Large intestine (tissue), 3 donors: Measurements from ENCODE around the gene FMN1. TPM values are rescaled to one million over a fixed set of nuclear protein-coding genes. Genes with fewer than 3 reads are reported as not detected.
A peak's percentile ranks its signal among the peaks of the same experiment; 100 is the strongest.

Experiments
- DNase-seq, 2 donors: peaks; one replicate each; pipeline versions ENCODE4 v3.0.0 to v3.0.0-alpha.2; 2013
- H3K27ac ChIP-seq: one replicate; pipeline ENCODE4 v1.5.1; 2013; ENCODE audit warnings: low read length
- H3K27me3 ChIP-seq: 2 replicates; pipeline ENCODE4 v1.6.1; 2013; ENCODE audit warnings: low read length; ENCODE audit not compliant: control insufficient read depth, insufficient read depth
- H3K36me3 ChIP-seq: 2 replicates; pipeline ENCODE4 v1.6.1; 2013; ENCODE audit warnings: low read length; ENCODE audit not compliant: control insufficient read depth, insufficient read depth
- H3K4me1 ChIP-seq: one replicate; pipeline ENCODE4 v1.6.1; 2013; ENCODE audit warnings: low read length; ENCODE audit not compliant: control insufficient read depth, insufficient read depth
- H3K4me3 ChIP-seq: one replicate; pipeline ENCODE4 v1.5.1; 2013; ENCODE audit warnings: low read length
- H3K9me3 ChIP-seq: one replicate; pipeline ENCODE4 v1.6.1; 2013; ENCODE audit warnings: mild to moderate bottlenecking, low read depth, low read length, moderate library complexity; ENCODE audit not compliant: control insufficient read depth
- WGBS: methylation state at CpG from one replicate; pipeline ENCODE4 v1.1.5; 2013; ENCODE audit warnings: low lambda C conversion rate; ENCODE audit not compliant: insufficient coverage; 5-methylcytosine and 5-hydroxymethylcytosine counted together
- polyA plus RNA-seq: library from polyadenylated mRNA; unstranded; fragments of 120-200 nt; gene quantifications from one replicate; pipeline ENCODE4 v1.2.1, GENCODE V29; 2013

The FMN1 gene
- polyA plus RNA-seq, 1 donor, result 0.88 TPM

DNA sequence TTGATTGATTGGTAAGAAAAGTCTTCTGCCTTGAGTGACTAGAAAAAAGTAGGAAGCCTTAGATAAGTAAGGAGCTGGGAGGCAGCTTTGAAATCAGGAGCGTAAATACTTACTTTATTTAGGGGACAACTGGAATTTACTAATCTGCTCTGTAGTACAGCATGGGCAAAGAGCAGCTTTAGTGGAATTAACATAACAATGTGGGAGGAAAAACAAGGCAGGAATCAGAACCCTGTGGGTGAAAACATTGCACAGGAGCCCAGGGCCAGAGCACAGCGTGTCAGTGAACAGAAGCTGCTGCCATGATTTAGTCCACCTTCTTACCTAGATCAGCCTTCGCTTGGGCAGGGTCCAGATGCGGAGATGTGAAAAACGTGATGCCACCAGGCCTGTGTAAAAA lies 14.6 kb downstream of the FMN1 start:
- no peaks in the 10 kb centered on the region for H3K36me3 ChIP-seq
- 90% methylated on average over 3 of the region's 5 CpGs for WGBS
- H3K4me1 ChIP-seq, result no peaks in the 10 kb centered on the region
- no peaks in the 10 kb centered on the region for H3K27me3 ChIP-seq
- no peaks in the 10 kb centered on the region for H3K9me3 ChIP-seq
- no peak for DNase-seq
- no peak overlapping the region for H3K4me3 ChIP-seq
- H3K27ac ChIP-seq, result no peak overlapping the region

DNA sequence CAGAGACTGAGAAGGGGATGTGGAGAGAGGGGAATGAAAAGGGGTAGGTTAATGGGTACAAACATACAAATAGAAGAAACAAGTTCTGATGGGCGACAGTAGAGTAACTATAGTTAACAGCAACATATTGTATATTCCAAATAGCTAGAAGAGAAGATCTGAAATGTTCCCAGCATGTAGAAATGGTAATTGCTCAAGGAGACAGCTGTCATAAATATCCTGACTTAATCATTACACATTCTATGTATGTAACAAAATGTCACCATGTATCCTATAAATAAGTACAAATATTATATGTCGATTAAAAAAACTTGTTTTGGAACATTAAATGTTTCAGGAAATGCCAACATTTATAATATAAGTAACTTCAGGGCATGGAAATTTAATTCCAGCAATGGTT lies 23.3 kb downstream of the FMN1 start:
- Histone ChIP-seq H3K27ac (no peak overlapping the region), H3K4me1 (no peaks in the 10 kb centered on the region), H3K36me3 (no peaks in the 10 kb centered on the region), H3K27me3 (no peaks in the 10 kb centered on the region), H3K9me3 (no peaks in the 10 kb centered on the region), H3K4me3 (no peak overlapping the region)
- no peak for DNase-seq
- 100% methylated on average over 2 of the region's 2 CpGs for WGBS

GRCh38 chr15:33169625-33170024 lies 24.9 kb downstream of the FMN1 start:
- no peaks in the 10 kb centered on the region for H3K4me1 ChIP-seq
- H3K27ac ChIP-seq, result no peak overlapping the region
- H3K27me3 ChIP-seq, result no peaks in the 10 kb centered on the region
- H3K36me3 ChIP-seq, result no peaks in the 10 kb centered on the region
- no peak overlapping the region for H3K4me3 ChIP-seq
- H3K9me3 ChIP-seq, result no peaks in the 10 kb centered on the region
- WGBS, result 100% methylated on average over 1 of the region's 3 CpGs
- no peak for DNase-seq

GRCh38 chr15:33168444-33168843 lies 26.1 kb downstream of the FMN1 start:
- no peak overlapping the region for H3K27ac ChIP-seq
- DNase-seq, result no peak
- no peak overlapping the region for H3K4me3 ChIP-seq
- H3K27me3 ChIP-seq, result no peaks in the 10 kb centered on the region
- H3K36me3 ChIP-seq, result no peaks in the 10 kb centered on the region
- WGBS, result no CpG with 5 or more reads among the region's 2 CpGs
- H3K4me1 ChIP-seq, result no peaks in the 10 kb centered on the region
- H3K9me3 ChIP-seq, result no peaks in the 10 kb centered on the region

GRCh38 chr15:33163816-33164215 lies 30.7 kb downstream of the FMN1 start:
- WGBS, result 86% methylated on average over 2 of the region's 3 CpGs
- Histone ChIP-seq H3K9me3 (no peaks in the 10 kb centered on the region), H3K4me3 (no peak overlapping the region), H3K27me3 (no peaks in the 10 kb centered on the region), H3K4me1 (no peaks in the 10 kb centered on the region), H3K36me3 (no peaks in the 10 kb centered on the region), H3K27ac (no peak overlapping the region)
- DNase-seq, result no peak

DNA sequence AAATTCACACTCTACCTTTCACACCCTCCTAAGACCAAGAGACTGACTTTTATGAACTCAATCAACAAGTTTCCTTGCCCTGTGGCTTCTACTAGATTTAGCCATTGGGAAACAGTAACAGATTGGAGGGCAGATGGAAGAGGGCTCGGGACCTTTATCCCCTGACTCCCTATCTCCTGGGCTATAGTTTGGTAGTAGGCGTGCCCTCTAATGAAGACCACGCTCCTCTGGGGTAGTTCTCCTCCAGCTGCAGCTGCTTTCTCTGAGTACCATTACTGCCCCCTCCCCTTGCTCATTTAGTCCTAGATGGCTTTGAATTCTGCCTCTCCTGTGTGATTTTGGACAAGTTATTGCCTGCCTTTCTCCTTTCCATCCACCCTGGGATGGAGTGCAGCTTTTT lies 33.3 kb downstream of the FMN1 start:
- no peak for DNase-seq
- Histone ChIP-seq H3K27me3 (no peaks in the 10 kb centered on the region), H3K4me1 (no peaks in the 10 kb centered on the region), H3K4me3 (no peak overlapping the region), H3K9me3 (no peaks in the 10 kb centered on the region), H3K36me3 (no peaks in the 10 kb centered on the region), H3K27ac (no peak overlapping the region)
- WGBS, result 80% methylated on average over 2 of the region's 3 CpGs

- Histone ChIP-seq H3K9me3 (no peaks in the 10 kb centered on the region), H3K4me1 (no peaks in the 10 kb centered on the region), H3K36me3 (no peaks in the 10 kb centered on the region), H3K27ac (no peak overlapping the region), H3K4me3 (no peak overlapping the region), H3K27me3 (no peaks in the 10 kb centered on the region)
- no CpG with 5 or more reads among the region's 5 CpGs for WGBS
- no peak for DNase-seq
These were observed 33.8 kb downstream of the FMN1 start for GRCh38 chr15:33160581-33161165.

GRCh38 chr15:33159726-33160453 lies 34.6 kb downstream of the FMN1 start:
- DNase-seq, result no peak
- WGBS, result 100% methylated on average over 2 of the region's 3 CpGs
- no peaks in the 10 kb centered on the region for H3K9me3 ChIP-seq
- H3K4me1 ChIP-seq, result no peaks in the 10 kb centered on the region
- H3K27me3 ChIP-seq, result no peaks in the 10 kb centered on the region
- H3K36me3 ChIP-seq, result no peaks in the 10 kb centered on the region
- H3K4me3 ChIP-seq, result no peak overlapping the region
- H3K27ac ChIP-seq, result peak overlapping the region; percentile 48

GRCh38 chr15:33158366-33158765 lies 36.1 kb downstream of the FMN1 start:
- Histone ChIP-seq H3K27ac (peak overlapping the region; percentile 53), H3K27me3 (no peaks in the 10 kb centered on the region), H3K36me3 (no peaks in the 10 kb centered on the region), H3K4me1 (no peaks in the 10 kb centered on the region), H3K9me3 (no peaks in the 10 kb centered on the region), H3K4me3 (no peak overlapping the region)
- DNase-seq, result peak; percentile 52 to 79
- WGBS, result no CpG with 5 or more reads among the region's 1 CpG

GRCh38 chr15:33157371-33158037 lies 37.0 kb downstream of the FMN1 start:
- no peaks in the 10 kb centered on the region for H3K4me1 ChIP-seq
- no peaks in the 10 kb centered on the region for H3K27me3 ChIP-seq
- H3K36me3 ChIP-seq, result no peaks in the 10 kb centered on the region
- H3K4me3 ChIP-seq, result no peak overlapping the region
- no CpG with 5 or more reads among the region's 6 CpGs for WGBS
- H3K9me3 ChIP-seq, result no peaks in the 10 kb centered on the region
- H3K27ac ChIP-seq, result peak overlapping the region; percentile 53
- DNase-seq, result no peak
